Epithelial cell of esophagus (primary cell): ENCODE results near the gene ZNF177.

Source experiments
- DNase-seq: peaks from one replicate; pipeline ENCODE4 v3.0.0; 2010; ENCODE audit warnings: low read depth
- H3K4me3 ChIP-seq: 2 replicates; pipeline ENCODE4 v1.5.1; 2011; ENCODE audit warnings: mild to moderate bottlenecking, low read length, control low read depth
- CTCF ChIP-seq: IDR thresholded peaks from 2 replicates; pipeline ENCODE4 v1.5.1; 2011; ENCODE audit warnings: low read depth, mild to moderate bottlenecking, low read length, control low read depth, inconsistent platforms; ENCODE audit not compliant: insufficient read depth; ENCODE audit errors: missing control alignments

ZNF177 gene

GRCh38 chr19:9427941-9428340 is 65.1 kb downstream of the ZNF177 start:
- H3K4me3 ChIP-seq: no peak overlapping the region
- no peak for TF ChIP-seq CTCF
- DNase-seq: no peak

- TF ChIP-seq CTCF: no peak
- no peak overlapping the region for H3K4me3 ChIP-seq
- no peak for DNase-seq
These were observed 67.6 kb downstream of the ZNF177 start for GRCh38 chr19:9430444-9430843.

GRCh38 chr19:9431475-9431874 is 68.7 kb downstream of the ZNF177 start:
- H3K4me3 ChIP-seq: no peak overlapping the region
- TF ChIP-seq CTCF: peak; percentile 52
- DNase-seq: peak; percentile 53
